Stimulated activated memory B cell treated with anti-CD40 and anti-IgM and Interleukin-4, amounts not matched to agents 10 μg/mL and 1 μg/mL and 100 μg/mL, for 72 hours (primary cell): ENCODE data around the gene RHBDF1.

ENCODE experiments used
- ATAC-seq: fragments of 150-1000 bp; cut with Tn5 transposase; 2 replicates; pipeline ENCODE4 v1.10.0; 2021
- H3K27ac Mint-ChIP-seq: one replicate; pipeline ENCODE4 v1.8.0; 2022; ENCODE audit warnings: mild to moderate bottlenecking, mixed read lengths
- H3K27me3 Mint-ChIP-seq: one replicate; pipeline ENCODE4 v1.8.0; 2022; ENCODE audit warnings: mixed read lengths
- H3K36me3 Mint-ChIP-seq: one replicate; pipeline ENCODE4 v1.8.0; 2022; ENCODE audit warnings: mixed read lengths
- H3K4me1 Mint-ChIP-seq: one replicate; pipeline ENCODE4 v1.8.0; 2022; ENCODE audit warnings: mixed read lengths
- H3K4me3 Mint-ChIP-seq: one replicate; pipeline ENCODE4 v1.8.0; 2022; ENCODE audit warnings: mild to moderate bottlenecking, moderate library complexity, mixed read lengths
- H3K9me3 Mint-ChIP-seq: one replicate; pipeline ENCODE4 v1.8.0; 2022; ENCODE audit warnings: mixed read lengths

The RHBDF1 gene

GRCh38 chr16:71210-71539, 1.3 kb downstream of the RHBDF1 start:
- no peak overlapping the region for H3K4me3 Mint-ChIP-seq
- H3K27me3 Mint-ChIP-seq = peaks cover 42% of the 10 kb centered on the region
- H3K4me1 Mint-ChIP-seq = peaks cover 12% of the 10 kb centered on the region
- H3K36me3 Mint-ChIP-seq = no peaks in the 10 kb centered on the region
- no peak for ATAC-seq
- H3K27ac Mint-ChIP-seq = no peak overlapping the region
- H3K9me3 Mint-ChIP-seq = no peaks in the 10 kb centered on the region

DNA sequence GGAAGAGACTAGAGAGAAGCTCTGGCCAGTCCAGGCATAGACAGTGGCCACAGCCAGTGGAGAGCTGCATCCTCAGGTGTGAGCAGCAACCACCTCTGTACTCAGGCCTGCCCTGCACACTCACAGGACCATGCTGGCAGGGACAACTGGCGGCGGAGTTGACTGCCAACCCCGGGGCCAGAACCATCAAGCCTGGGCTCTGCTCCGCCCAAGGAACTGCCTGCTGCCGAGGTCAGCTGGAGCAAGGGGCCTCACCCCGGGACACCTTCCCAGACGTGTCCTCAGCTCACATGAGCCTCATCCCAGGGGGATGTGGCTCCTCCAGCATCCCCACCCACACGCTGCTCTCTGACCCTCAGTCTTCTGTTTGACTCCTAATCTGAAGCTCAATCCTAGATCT, 3.2 kb downstream of the RHBDF1 start:
- H3K27ac Mint-ChIP-seq = no peak overlapping the region
- no peak overlapping the region for H3K4me3 Mint-ChIP-seq
- H3K4me1 Mint-ChIP-seq = peaks cover 15% of the 10 kb centered on the region
- H3K27me3 Mint-ChIP-seq = peaks cover 42% of the 10 kb centered on the region
- no peaks in the 10 kb centered on the region for H3K9me3 Mint-ChIP-seq
- H3K36me3 Mint-ChIP-seq = no peaks in the 10 kb centered on the region
- no peak for ATAC-seq

DNA sequence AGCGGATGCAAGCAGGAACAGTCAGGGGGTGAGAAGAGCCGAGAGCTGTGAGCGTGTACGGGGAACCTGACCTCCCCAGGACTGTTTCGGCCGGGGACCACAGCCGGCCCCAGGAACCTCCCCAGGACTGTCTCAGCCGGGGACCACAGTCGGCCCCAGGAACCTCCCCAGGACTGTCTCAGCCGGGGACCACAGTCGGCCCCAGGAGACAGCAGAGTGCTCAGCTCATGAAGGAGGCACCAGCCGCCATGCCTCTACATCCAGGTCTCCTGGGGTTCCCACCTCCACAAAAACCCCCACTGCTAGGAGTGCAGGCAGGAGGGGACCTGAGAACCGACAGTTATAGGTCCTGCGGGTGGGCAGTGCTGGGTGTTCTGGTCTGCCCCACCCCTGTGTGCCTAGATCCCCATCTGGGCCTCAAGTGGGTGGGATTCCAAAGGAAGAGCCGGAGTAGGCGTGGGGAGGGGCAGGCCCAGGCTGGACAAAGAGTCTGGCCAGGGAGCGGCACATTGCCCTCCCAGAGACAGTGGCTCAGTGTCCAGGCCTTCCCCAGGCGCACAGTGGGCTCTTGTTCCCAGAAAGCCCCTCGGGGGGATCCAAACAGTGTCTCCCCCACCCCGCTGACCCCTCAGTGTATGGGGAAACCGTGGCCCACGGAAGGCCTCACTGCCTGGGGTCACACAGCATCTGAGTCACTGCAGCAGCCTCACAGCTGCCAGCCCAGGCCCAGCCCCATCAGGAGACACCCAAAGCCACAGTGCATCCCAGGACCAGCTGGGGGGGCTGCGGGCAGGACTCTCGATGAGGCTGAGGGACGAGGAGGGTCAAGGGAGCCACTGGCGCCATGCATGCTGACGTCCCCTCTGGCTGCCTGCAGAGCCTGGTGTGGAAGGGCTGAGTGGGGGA, 4.3 kb downstream of the RHBDF1 start:
- no peak for ATAC-seq
- Mint-ChIP-seq H3K4me1 (peaks cover 14% of the 10 kb centered on the region), H3K9me3 (no peaks in the 10 kb centered on the region), H3K36me3 (no peaks in the 10 kb centered on the region), H3K27me3 (peaks cover 31% of the 10 kb centered on the region), H3K27ac (no peak overlapping the region), H3K4me3 (no peak overlapping the region)

- ATAC-seq = no peak
- Mint-ChIP-seq H3K27ac (no peak overlapping the region), H3K4me1 (peaks cover 9% of the 10 kb centered on the region), H3K36me3 (no peaks in the 10 kb centered on the region), H3K9me3 (no peaks in the 10 kb centered on the region), H3K27me3 (peaks cover 25% of the 10 kb centered on the region), H3K4me3 (no peak overlapping the region)
These were observed 5.1 kb downstream of the RHBDF1 start for GRCh38 chr16:67183-67791.

DNA sequence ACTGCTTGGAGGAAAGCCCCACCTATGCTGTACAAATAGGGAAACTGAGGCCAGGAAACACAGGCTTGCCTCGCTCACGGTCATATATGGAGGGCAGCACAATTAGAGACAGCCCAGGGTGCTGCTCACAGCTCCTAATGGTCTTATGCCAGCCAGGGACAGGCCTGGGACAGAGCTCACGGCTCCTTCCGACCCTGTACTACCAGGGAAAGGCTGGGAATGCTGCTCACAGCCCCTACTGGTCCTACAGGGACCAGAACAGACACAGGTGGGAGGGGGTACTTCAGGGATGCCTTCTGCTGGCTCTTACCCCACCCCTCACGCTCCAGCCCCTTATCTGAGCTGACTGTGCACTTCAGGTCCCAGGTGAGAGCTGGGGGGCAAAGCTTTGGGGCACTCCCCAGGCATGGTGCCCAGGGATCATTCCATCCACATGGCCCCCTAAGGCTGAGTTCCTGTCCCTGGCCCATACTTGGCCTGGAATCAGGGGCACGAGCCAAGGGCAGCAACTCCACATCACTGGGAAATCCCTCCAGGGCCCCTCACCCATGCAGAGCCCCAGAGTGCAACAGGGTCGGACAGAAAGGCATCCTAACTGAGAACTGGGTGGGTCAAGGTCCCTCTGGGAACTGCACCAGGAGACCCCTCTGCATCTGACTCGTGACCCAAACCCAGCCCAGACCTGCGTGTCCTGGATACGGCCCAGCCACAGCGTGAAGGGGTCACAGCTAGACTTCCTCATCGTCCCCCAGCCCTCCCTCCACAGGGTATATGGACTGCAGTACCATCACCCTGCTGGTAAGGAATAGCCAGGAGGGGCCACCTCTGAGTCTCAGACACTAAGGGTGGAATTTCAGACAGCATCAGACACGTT, 5.9 kb downstream of the RHBDF1 start:
- Mint-ChIP-seq H3K4me3 (no peak overlapping the region), H3K27me3 (peaks cover 23% of the 10 kb centered on the region), H3K4me1 (peaks cover 9% of the 10 kb centered on the region), H3K9me3 (no peaks in the 10 kb centered on the region), H3K27ac (no peak overlapping the region), H3K36me3 (no peaks in the 10 kb centered on the region)
- ATAC-seq = no peak

GRCh38 chr16:65745-66144, 6.7 kb downstream of the RHBDF1 start:
- H3K9me3 Mint-ChIP-seq = no peaks in the 10 kb centered on the region
- H3K4me1 Mint-ChIP-seq = peaks cover 9% of the 10 kb centered on the region
- ATAC-seq = peak; percentile 79
- H3K36me3 Mint-ChIP-seq = no peaks in the 10 kb centered on the region
- no peak overlapping the region for H3K27ac Mint-ChIP-seq
- H3K27me3 Mint-ChIP-seq = peaks cover 15% of the 10 kb centered on the region
- no peak overlapping the region for H3K4me3 Mint-ChIP-seq

DNA sequence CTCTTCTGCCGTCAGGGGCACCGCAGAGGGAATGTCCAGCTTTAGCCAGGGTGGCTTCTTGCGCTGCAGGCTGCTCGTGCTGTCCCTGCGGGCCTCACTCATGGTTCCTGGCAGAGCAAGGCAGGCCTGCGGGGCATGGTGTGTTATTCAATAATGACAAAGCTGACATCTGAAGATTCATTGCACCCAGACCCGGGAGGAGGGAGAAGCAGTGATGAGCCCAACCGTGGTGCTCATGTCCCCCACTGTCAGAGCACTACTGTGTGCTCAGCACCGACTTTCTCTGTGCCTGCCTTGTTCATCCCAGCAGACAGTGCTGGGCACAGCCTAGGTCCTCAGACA, 7.5 kb downstream of the RHBDF1 start:
- Mint-ChIP-seq H3K36me3 (no peaks in the 10 kb centered on the region), H3K4me3 (no peak overlapping the region)

GRCh38 chr16:63998-64913, 8.2 kb downstream of the RHBDF1 start:
- Mint-ChIP-seq H3K4me3 (no peak overlapping the region), H3K9me3 (no peaks in the 10 kb centered on the region)
- no peak for ATAC-seq

More for the DNA sequence above, 7.5 kb downstream of the RHBDF1 start:
- Mint-ChIP-seq H3K4me1 (peaks cover 9% of the 10 kb centered on the region), H3K27ac (no peak overlapping the region), H3K27me3 (peaks cover 10% of the 10 kb centered on the region), H3K9me3 (no peaks in the 10 kb centered on the region)
- ATAC-seq = no peak

DNA sequence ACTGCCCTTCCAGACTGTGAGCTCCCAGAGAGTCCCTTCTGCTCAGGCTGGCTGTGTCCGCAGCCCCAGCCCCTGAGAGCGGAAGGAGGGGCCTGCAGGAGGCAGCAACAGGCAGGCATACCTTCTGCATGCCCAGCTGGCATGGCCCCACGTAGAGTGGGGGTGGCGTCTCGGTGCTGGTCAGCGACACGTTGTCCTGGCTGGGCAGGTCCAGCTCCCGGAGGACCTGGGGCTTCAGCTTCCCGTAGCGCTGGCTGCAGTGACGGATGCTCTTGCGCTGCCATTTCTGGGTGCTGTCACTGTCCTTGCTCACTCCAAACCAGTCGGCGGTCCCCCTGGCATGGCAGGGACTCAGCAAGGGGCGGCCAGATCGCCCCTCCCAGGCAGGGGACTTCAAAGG, 9.0 kb downstream of the RHBDF1 start:
- Mint-ChIP-seq H3K4me3 (no peak overlapping the region), H3K9me3 (no peaks in the 10 kb centered on the region), H3K36me3 (peaks cover 1% of the 10 kb centered on the region), H3K27me3 (peaks cover 10% of the 10 kb centered on the region), H3K27ac (no peak overlapping the region), H3K4me1 (peaks cover 9% of the 10 kb centered on the region)
- no peak for ATAC-seq

More at GRCh38 chr16:63998-64913, 8.2 kb downstream of the RHBDF1 start:
- H3K36me3 Mint-ChIP-seq = no peaks in the 10 kb centered on the region
- no peak overlapping the region for H3K27ac Mint-ChIP-seq
- peaks cover 9% of the 10 kb centered on the region for H3K4me1 Mint-ChIP-seq
- H3K27me3 Mint-ChIP-seq = peaks cover 10% of the 10 kb centered on the region

DNA sequence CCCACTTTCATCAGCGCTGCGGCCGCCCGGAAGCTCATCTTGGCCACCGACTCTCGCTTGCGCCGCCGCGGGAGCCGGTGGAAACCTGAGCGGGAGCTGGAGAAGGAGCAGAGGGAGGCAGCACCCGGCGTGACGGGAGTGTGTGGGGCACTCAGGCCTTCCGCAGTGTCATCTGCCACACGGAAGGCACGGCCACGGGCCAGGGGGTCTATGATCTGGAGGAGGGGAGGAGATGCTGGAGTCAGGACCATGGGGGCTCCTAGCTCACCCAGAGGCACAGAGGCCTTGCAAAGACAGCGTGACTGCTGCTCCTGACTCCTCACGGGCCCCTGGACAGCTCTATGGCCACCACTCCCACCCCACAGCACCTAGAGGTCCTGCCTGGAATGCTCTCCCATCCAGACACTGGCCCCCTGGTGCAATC, 9.5 kb downstream of the RHBDF1 start:
- Mint-ChIP-seq H3K36me3 (peaks cover 6% of the 10 kb centered on the region), H3K27me3 (peaks cover 8% of the 10 kb centered on the region), H3K9me3 (no peaks in the 10 kb centered on the region), H3K4me3 (no peak overlapping the region), H3K27ac (no peak overlapping the region), H3K4me1 (peaks cover 13% of the 10 kb centered on the region)
- ATAC-seq = no peak

DNA sequence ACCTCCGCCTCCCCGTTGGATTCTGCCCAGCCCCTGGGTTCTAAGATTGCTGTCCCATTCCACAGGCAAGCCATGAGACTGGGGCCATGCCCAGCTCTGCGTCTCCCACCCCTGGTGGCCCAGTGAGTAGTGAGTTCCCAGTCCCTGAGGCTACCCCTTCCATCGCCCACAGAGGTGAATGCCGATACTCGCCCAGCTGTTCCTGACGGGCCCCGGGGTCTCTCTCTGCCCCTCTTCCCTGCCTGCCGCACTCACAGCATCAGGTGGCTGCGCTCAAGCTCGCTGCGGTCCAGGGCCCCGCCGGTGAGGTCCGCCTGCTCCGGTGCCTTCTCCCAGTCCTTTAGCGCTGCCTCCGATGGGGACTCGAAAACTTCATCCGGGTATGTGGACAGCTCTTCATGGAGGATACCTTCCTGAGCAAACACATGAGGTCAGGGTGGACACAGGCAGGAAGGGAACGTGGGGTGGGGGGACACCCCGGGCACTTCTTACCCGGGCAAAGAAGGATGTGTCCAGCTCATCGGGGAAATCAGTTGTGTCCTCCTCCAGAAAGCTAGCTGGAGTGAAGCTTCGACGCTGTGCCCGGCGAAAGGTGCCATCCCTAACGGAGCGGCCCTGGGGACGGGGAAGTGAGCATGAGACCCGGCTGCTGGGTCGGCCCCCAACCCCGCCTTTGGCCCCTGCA, 10.0 kb downstream of the RHBDF1 start:
- Mint-ChIP-seq H3K4me1 (peaks cover 16% of the 10 kb centered on the region), H3K27me3 (peaks cover 3% of the 10 kb centered on the region), H3K36me3 (peaks cover 12% of the 10 kb centered on the region), H3K4me3 (no peak overlapping the region), H3K9me3 (no peaks in the 10 kb centered on the region), H3K27ac (no peak overlapping the region)
- ATAC-seq = no peak

DNA sequence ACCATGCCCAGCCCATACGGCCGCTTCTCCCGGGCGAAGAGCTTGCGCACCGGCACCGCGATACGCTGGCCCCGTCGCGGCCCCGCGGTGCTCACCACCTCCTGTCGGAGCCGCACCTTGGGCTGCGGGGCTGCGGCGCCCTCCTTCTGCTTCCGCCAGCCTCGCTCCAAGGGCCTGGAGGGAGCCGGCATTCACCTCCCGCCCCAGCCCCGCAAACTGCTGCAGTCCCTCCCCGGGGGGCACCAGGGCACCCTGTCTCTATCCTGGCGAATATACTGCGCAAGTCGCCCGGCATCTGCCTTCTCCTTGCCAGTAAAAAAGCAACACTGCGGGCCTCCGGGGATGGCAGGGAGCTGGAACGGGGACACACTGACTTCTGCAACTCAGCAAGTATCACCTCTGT, 10.6 kb downstream of the RHBDF1 start:
- Mint-ChIP-seq H3K27ac (no peak overlapping the region), H3K27me3 (no peaks in the 10 kb centered on the region), H3K4me3 (no peak overlapping the region), H3K9me3 (no peaks in the 10 kb centered on the region), H3K4me1 (peaks cover 16% of the 10 kb centered on the region), H3K36me3 (peaks cover 17% of the 10 kb centered on the region)
- no peak for ATAC-seq

DNA sequence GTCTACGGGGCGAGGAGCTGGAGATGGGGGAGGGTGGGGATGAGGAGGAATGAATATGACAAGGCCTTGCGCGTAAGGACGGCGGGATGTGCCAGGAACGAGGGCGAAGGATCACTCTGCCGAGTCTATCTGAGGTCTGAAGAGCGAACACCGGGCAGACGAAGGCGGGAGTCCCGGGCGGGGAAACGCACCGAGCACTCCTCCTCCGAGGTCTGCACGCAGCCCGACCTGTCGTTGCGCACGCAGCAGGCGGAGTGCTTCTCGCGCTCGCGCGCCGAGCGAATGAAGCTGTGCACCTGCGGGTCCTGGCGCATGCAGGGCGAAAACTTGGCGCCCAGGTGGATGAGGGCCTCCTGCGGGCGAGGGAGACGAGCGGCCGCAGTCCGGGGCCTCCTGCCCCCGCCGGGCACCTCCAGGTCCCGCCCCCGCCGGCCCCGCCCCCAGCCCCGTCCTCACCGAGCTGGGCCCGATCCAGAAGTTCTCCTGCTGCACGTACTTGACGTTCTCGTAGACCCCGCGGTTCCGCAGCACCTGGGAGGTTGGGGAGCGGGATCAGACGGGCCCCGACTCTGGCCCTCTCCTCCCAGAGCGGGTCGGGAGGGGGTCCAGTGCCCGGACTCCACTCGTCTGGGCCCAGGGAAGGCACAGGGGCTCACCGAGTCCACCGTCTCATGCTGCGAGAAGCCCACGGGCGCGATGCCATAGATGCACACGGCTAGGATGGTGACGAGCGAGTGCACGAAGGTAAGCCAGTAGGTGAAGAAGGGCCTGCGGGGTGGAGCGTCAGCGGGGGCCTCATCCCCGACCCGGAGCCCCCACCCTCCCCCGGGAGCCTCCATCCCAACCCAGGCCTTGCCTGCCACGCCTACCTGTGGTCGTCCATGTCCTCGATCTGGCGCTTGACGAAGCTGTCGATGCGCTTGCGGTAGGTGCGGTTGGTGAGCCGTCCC, 11.2 kb downstream of the RHBDF1 start:
- Mint-ChIP-seq H3K4me3 (no peak overlapping the region), H3K9me3 (no peaks in the 10 kb centered on the region), H3K36me3 (peaks cover 21% of the 10 kb centered on the region), H3K27ac (no peak overlapping the region), H3K27me3 (no peaks in the 10 kb centered on the region), H3K4me1 (peaks cover 16% of the 10 kb centered on the region)
- no peak for ATAC-seq
